Pancreas (tissue), 10 donors: ENCODE measurements around the gene FAM13B. TPM values are rescaled to one million over a fixed set of nuclear protein-coding genes. Genes with fewer than 3 reads are reported as not detected.
"Not testable (repeated sequence)": the region's sequence is repeated elsewhere in the genome, so short reads cannot be mapped to it uniquely, and the experiment has no call there.

Experiments
- ATAC-seq, 4 donors: fragments of 200-7000 bp; cut with Tn5 transposase; one replicate each; pipeline versions ENCODE4 v1.8.0 to v1.9.1; 2020; ENCODE audit warnings: mild to moderate bottlenecking in 4 of 4, moderate library complexity in 4 of 4
- DNase-seq, 6 donors: peaks; one replicate each; pipeline ENCODE4 v3.0.0-alpha.2; 2020
- FAIRE-seq: peaks from 2 replicates; lab custom pipeline; 2012; peaks lifted over from hg19 to GRCh38; lab: Jason Lieb, UNC
- H3K27ac ChIP-seq, 4 donors: fragments of 200-600 bp; sonication (generic); 1 replicate in 3 of 4; 2 replicates in 1 of 4; pipeline versions ENCODE4 v1.5.0 to v1.8.0; 2020
- H3K27me3 ChIP-seq, 4 donors: fragments of 200-600 bp; one replicate each; pipeline ENCODE4 v1.8.0; 2021
- H3K36me3 ChIP-seq, 3 donors: fragments of 200-600 bp; sonication (generic) in 1 of 3; one replicate each; pipeline versions ENCODE4 v1.5.0 to v1.8.0; 2020 to 2021
- H3K4me1 ChIP-seq, 3 donors: fragments of 200-600 bp; one replicate each; pipeline ENCODE4 v1.8.0; 2021
- H3K4me3 ChIP-seq, 4 donors: fragments of 200-600 bp; sonication (generic) in 2 of 4; one replicate each; pipeline versions ENCODE4 v1.5.0 to v1.8.0; 2020 to 2021
- H3K9me3 ChIP-seq, 4 donors: fragments of 200-600 bp; one replicate each; pipeline ENCODE4 v1.8.0; 2021
- CTCF ChIP-seq, 4 donors: fragments of 200-600 bp; sonication (generic) in 3 of 4; IDR thresholded peaks; one replicate each; pipeline versions ENCODE4 v1.5.0 to v1.8.0; 2021; ENCODE audit warnings: antibody characterized with exemption in 4 of 4
- WGBS, 2 donors: extraction: QIAGEN DNeasy Blood & Tissue Kit; methylation state at CpG; one replicate each; pipeline ENCODE4 v1.1.7; 2013; 5-methylcytosine and 5-hydroxymethylcytosine counted together
- intact Hi-C, 3 donors: fragments of 100-400 bp; cut with DNase I; formaldehyde crosslinking; loops; one replicate each; pipeline versions ENCODE4 v1.11.1 to v1.14.2; 2022
- polyA plus RNA-seq, 2 donors: library from polyadenylated mRNA; stranded (reverse); fragments of 200-250 nt; gene quantifications; one replicate each; pipeline ENCODE4 v1.2.3, GENCODE V29; 2013
- total RNA-seq, 6 donors: library from RNA; stranded (reverse); fragmentation: NEBNext Ultra II Directional in 4 of 6; extraction: Animal tissue kit (Norgen Biotek cat#: 25700) in 4 of 6; gene quantifications; one replicate each; pipeline versions ENCODE4 v1.2.1 to v1.2.4, GENCODE V29; 2021 to 2023
- donor health status: healthy with polysubstance abuse.
- donor health status: DM: no; HTN: no; CAD: no; lungs with moderate emphysema.
- donor health status: DM: no; HTN: no; CAD: no.
- donor health status: control.
- donor health status: control.
- donor health status: Bipolar disorder and iron deficiency.
- donor health status: DM: yes; HTN: yes; CAD: no.
- donor health status: DM: no; HTN: no; CAD: no.
- donor health status: DM: no; HTN: no; CAD: no.
- donor health status: DM: yes; HTN: yes; CAD: no.

The FAM13B gene
- total and polyA plus RNA-seq, 8 donors: 5.6 to 17.8 (median 11.2) TPM

- TF ChIP-seq CTCF (IDR thresholded peaks at IDR 0.05): no peak
- ATAC-seq (no peak), FAIRE-seq (no peak), DNase-seq (no peak)
- H3K4me1 ChIP-seq: peaks cover 10% of the 10 kb centered on the region in 3 donors
- intact Hi-C loops: no loop called here
- no peak overlapping the region for H3K27ac ChIP-seq
- 95 to 97% methylated on average over 5 of the region's 5 CpGs for WGBS, 2 donors
- no peaks in the 10 kb centered on the region for H3K36me3 ChIP-seq
- no peaks in the 10 kb centered on the region for H3K9me3 ChIP-seq
- H3K4me3 ChIP-seq: no peak overlapping the region
- no peaks in the 10 kb centered on the region for H3K27me3 ChIP-seq
Observed at GRCh38 chr5:138028971-138029365, 3.9 kb downstream of the FAM13B start.

- WGBS, 2 donors: 90 to 93% methylated on average over 12 of the region's 12 CpGs
- H3K27ac ChIP-seq, H3K9me3 ChIP-seq, H3K4me3 ChIP-seq, DNase-seq, H3K36me3 ChIP-seq, intact Hi-C loops, FAIRE-seq, H3K27me3 ChIP-seq, ATAC-seq: not testable (repeated sequence)
- H3K4me1 ChIP-seq: peaks cover 10% of the 10 kb centered on the region in 3 donors
Observed at GRCh38 chr5:138028262-138028970, 4.5 kb downstream of the FAM13B start.

- H3K4me1 ChIP-seq: peaks cover 9 to 10% (median 10%) of the 10 kb centered on the region in 3 donors
- ATAC-seq, DNase-seq, FAIRE-seq, H3K36me3 ChIP-seq, H3K4me3 ChIP-seq, intact Hi-C loops, H3K27ac ChIP-seq, H3K27me3 ChIP-seq, H3K9me3 ChIP-seq: not testable (repeated sequence)
- WGBS, 2 donors: 95 to 97% methylated on average over 9 of the region's 9 CpGs
Observed at GRCh38 chr5:138026793-138027192, 6.1 kb downstream of the FAM13B start.

- Histone ChIP-seq H3K4me1 (no peaks in the 10 kb centered on the region), H3K4me3 (no peak overlapping the region), H3K36me3 (no peaks in the 10 kb centered on the region), H3K27ac (no peak overlapping the region), H3K9me3 (no peaks in the 10 kb centered on the region), H3K27me3 (no peaks in the 10 kb centered on the region)
- 61 to 75% methylated on average over 1 of the region's 1 CpG for WGBS, 2 donors
- no peak for TF ChIP-seq CTCF (IDR thresholded peaks at IDR 0.05)
- FAIRE-seq: no peak
- no peak for ATAC-seq
- intact Hi-C loops: no loop called here
- DNase-seq: no peak
Observed at GRCh38 chr5:138025285-138025684, 7.6 kb downstream of the FAM13B start.

GRCh38 chr5:138024117-138024516, 8.8 kb downstream of the FAM13B start:
- FAIRE-seq: no peak
- H3K4me3 ChIP-seq: no peak overlapping the region

More at GRCh38 chr5:138024117-138024516, 8.8 kb downstream of the FAM13B start:
- Histone ChIP-seq H3K27ac (no peak overlapping the region), H3K27me3 (no peaks in the 10 kb centered on the region), H3K4me1 (no peaks in the 10 kb centered on the region), H3K9me3 (no peaks in the 10 kb centered on the region), H3K36me3 (peaks cover 0 to 3% (median 3%) of the 10 kb centered on the region in 3 donors)
- no peak for ATAC-seq
- TF ChIP-seq CTCF (IDR thresholded peaks at IDR 0.05): no peak
- intact Hi-C loops: no loop called here
- DNase-seq: no peak
